Measurements from ENCODE around the gene ARL6IP4.
"Not testable (repeated sequence)": the region's sequence is repeated elsewhere in the genome, so short reads cannot be mapped to it uniquely, and the experiment has no call there.

Gene ARL6IP4

DNA sequence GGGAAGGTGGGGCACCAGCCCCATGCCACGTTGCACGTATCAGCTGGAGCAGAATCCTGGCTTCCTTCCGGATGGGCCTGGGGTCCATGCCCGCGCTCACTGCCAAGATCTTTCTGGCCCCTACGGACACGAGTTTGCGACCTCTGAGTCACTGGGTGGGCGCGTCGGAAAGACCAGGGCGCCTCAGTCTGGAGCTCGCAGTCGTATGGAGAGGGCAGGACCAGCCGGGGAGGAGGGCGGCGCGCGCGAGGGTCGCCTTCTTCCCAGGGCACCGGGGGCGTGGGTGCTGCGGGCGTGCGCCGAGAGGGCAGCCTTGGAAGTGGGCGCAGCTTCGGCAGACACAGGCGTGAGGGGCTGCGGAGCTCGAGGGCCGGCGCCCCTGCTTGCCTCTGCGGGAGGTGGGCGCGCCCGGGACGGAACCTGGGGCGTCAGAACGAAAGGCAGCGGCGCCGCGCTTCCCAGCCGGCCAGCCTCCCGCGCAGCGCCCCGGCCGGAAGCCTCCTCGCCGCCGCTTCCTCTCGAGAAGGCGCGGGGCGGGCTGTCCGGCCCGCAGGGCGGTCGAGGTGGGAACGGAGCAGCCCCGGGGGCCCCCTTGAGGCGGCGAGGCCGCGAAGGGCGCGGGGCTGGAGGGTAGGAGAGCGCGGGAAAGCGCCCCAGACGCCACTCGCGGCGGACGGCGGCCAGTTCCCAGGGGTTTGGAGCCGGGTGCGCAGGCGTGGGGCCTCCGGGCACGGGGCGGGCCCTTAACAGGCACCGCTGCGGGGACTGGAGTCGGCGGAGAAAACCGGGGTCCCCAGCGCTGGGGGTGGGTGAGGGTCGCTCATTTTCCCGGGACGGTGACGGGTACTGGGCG is at the start of gene ARL6IP4:
TSS of gene ARL6IP4 (plus strand) at position 499 of the 853 bp plus-strand sequence. CDS start 459 bp downstream, outside the sequence.
- no peak for DNase-seq (ENCODE audit: low read depth, low spot score)

DNA sequence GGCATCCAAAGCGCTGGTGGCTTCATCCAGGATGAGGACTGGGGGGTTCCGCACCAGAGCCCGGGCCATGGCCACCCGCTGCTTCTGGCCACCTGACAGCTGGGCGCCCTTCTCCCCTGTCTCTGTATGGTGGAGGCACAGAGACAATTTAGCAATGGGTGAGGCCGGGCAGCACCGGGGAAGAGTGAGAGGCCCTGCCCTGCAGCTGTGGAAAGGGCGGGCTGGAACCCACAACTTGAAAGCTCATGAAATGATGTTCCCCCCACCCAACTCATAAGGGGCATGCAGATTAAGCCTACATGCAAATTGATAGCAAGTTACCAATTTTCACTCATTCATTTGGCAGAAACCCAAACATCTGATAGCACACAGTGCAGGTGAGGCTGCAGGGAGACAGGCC is 48.3 kb upstream of the ARL6IP4 start:
- DNase-seq (ENCODE audit: low read depth, low spot score): no peak

DNA sequence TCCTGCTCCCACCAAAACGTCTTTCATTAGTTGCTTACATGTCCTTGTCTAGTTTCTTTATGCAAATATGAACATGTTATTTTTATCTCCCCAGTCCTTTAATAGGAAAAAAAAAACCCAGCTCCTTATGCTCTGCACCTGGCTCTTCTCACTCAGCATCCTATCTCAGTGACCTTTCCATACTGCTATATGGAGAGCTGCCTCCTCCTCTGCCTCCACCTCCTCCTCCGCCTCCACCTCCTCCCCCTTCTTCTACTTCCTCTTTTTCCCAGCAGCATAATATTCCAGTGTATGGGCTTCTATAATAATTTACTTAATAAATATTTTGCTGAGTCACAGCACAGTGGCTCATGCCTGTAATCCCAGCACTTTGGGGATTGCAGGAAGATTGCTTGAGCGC is 45.8 kb upstream of the ARL6IP4 start:
- DNase-seq (ENCODE audit: low read depth, low spot score): no peak

DNA sequence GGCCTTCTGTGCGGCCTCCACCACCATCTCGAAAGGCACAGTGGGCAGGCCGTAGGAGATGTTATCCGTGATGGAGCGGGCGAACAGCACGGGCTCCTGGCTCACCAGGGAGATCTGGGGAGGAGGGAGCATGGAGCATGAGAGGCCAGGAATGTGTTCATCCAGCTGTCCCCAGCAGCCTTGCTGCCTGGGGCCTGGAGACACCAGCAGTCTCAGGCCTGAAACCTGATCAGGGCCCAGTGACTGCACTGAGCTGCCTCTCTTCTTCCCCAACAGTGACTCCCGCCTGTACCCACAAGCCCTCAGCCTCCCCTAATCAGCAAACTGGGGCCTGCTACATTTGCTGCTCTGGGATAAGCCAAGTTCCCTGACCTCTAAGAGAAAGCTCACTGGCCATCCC is 45.2 kb upstream of the ARL6IP4 start:
- DNase-seq (ENCODE audit: low read depth, low spot score): no peak

DNA sequence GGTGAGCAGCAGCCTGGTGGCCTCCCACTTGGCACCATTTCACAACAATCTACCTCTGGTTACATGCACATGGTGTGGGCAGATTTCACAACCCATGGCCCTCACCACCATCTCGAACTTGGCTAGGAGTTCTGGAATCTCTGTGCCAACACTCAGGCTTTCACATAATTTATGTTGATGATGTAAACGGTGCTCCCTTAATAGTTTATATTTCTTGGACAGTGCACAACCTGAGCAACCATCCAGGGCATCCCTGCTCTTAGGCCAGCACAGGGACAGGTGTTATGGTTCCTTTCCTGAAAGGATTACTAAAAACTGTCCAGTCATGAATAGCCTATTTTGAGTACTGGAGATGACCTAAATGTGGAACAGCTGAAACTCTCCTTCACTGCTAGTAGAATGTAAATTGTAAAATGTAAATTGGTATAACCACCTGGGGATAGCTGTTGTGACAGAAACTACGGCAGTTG is 42.8 kb upstream of the ARL6IP4 start:
- no peak for DNase-seq (ENCODE audit: low read depth, low spot score)

DNA sequence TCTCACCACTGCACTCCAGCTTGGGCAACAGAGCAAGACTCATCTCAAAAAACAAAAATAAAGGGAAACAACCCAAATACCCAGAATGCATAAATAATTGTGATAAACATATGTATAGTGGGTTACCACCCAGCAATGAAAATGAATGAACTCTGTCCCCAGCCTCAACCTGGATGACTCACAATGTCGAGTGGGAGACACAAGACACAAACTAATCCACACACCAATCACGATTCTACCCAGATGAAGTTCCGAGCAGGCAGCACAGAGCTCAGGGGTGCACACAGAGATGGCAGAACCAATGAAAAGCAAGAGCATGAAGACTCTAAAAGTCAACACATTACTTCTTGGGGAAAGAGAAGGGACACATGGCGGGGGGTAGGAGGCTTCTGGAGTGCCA is 41.4 kb upstream of the ARL6IP4 start:
- no peak for DNase-seq (ENCODE audit: low read depth, low spot score)

DNA sequence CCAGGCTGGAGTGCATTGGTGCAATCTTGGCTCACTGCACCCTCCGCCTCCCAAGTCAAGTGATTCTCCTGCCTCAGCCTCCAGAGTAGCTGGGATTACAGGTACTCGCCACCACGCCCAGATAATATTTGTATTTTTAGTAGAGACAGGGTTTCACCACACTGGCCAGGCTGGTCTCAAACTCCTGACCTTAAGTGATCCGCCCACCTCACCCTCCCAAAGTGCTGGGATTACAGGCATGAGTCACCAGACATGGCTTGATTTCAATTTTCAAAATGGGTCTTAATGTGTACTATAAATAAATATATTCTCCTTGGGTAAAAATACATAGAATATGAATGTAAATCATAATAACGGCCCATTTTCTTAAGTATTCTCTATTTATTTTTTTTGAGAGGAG is 39.1 kb upstream of the ARL6IP4 start:
- not testable (repeated sequence) for DNase-seq (ENCODE audit: low read depth, low spot score)

DNA sequence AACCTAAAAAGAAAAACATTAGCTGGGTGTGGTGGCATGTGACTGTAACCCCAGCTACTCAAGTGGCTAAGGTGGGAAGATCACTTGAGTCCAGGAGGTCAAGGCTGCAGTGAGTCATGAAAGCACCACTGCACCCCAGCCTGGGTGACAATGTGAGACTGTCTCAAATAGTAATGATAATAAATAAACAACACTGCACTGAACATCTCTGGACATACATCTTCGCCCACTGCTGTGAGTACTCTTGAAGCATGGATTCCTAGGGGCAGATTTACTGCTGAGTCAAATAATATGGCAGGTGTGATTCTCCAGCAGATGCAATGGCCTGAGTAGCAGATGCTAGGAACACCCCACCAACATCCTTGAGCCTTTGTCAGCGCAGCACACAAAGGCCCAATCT is 37.8 kb upstream of the ARL6IP4 start:
- DNase-seq (ENCODE audit: low read depth, low spot score): no peak

DNA sequence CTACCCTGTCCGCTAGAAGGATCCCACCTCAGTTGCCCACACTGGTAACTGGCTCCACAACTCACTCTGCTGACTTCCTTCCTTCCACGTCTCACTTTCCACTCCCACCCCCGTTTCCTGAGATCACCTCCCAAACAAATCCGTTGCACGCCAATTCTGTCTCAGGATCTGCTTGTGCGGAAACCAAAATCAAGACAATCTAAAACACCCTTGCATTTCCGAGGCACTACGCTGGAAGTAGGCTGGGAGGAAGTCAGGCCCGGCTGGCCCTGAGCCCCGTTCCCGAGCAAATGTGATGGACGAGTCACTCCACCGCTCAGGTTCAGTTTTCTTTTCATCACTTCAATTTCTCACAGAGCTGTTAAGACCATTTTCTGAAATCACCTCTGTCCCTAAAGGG is 37.3 kb upstream of the ARL6IP4 start:
- no peak for DNase-seq (ENCODE audit: low read depth, low spot score)

DNA sequence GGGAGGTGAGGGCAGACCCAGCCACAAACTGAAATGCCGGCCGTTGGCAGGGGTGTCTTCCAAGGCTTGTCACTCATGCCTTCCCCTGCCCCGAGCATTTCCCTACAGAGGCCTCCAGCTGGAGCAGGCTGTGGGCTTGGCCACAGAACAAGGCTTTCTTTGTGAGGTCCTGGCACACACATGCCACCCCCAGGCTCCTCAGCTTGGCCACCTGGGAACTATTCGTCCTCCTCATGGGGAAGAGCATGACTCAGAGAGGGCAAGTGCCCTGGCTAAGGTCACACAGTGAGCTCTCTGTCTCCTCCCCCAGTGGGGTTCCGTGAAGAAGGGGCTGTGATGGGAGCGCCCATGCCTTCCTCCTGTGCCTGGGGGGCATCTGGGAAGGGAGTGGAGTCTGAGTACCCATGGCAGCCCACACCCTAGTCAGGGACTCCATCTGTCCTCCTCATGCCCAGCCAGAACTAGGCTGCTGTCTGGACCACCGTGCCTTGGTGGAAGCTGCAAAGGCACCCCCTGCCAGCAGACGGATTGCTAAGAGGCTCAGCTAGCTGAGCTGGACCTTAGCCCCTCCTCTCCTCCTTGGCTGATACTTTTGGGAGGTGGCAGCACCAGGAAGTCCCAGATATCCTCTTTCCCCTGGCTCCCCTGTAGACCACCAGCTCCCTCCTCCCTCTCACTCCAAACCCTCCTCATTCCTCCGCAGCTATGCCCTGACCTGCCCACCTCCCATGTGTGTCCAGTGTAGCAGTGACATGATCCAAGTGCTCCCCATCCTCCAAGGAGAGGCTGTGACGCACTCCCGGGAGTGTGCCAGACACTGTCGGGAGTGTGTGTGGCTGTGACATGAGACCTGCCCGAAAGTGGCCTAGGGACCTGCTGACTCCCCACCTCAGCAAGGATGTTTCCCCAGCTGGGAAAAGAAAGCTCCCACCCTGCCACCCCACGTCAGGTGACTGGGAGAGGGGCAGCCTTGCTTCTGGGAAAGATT is 35.6 kb upstream of the ARL6IP4 start:
- DNase-seq (ENCODE audit: low read depth, low spot score): no peak

DNA sequence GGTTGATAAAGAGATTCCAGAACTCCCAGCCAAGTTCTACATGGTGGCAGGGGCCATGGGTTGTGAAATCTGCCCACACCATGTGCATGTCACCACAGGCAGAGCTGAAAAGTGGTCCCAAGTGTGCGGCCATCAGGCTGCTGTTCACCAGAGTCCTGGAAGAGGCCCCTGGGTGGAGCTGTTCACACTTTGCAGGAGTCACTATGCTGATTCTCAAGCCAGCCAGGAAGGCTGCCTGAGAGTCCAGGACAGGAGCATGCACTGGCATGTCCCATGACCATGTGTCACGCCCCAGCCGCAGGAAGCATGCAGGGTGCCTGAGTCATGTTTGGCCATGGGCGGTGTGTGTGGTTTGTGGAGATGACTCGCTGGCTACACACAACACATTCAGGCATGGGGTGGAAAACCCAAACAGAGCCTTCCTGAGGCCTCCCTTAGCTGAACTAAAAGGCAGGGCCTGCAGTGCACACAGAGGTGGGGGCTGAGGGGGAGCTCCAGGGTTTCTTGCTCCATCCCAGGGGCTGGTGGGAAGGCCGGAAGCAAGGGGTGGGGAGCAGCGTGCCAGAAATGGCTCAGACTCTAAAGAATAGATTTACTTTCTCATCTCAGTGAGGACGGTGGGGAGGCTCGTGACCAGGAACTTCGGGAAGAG is 33.7 kb upstream of the ARL6IP4 start:
- peak; percentile 92 for DNase-seq (ENCODE audit: low read depth, low spot score)

DNA sequence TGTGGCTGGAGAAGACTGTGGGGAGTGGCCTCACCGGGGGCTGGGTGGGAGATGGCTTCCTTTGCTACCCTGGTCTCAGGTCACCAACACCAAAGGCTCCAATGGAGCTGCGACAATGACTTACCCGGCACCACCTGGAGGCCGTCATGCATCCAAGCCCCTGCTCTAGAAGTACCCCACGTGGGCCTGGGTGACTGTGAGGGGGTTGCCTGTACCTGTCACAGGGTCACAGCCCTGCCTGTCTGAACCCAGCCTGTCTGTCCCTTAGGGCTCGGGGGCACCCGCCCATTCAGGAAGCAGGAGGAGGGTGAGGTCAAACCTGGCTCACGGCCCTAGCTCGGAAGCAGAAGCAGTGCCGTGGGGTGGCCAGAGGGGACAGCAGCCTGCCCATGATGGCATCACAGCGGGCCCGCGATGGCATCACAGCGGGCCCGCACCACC is 33.1 kb upstream of the ARL6IP4 start:
- no peak for DNase-seq (ENCODE audit: low read depth, low spot score)

DNA sequence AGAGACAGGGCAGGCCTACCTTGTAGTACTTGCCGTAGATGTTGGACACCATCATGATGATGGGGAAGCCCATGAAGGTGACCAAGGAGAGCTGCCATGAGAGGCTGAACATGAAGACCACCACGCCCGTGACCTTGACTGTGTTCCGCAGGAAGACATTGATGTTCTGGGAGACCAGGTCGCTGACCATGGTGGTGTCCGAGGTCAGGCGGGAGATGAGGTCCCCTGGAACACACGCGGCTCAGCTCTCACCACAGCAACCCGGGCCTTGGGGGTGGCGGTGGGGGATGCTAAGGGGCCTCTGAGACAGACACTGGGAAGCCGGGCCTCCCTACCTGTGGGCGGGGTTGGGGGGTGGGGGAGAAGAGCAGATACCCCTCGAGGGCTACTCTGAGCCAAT is 31.9 kb upstream of the ARL6IP4 start:
- no peak for DNase-seq (ENCODE audit: low read depth, low spot score)

DNA sequence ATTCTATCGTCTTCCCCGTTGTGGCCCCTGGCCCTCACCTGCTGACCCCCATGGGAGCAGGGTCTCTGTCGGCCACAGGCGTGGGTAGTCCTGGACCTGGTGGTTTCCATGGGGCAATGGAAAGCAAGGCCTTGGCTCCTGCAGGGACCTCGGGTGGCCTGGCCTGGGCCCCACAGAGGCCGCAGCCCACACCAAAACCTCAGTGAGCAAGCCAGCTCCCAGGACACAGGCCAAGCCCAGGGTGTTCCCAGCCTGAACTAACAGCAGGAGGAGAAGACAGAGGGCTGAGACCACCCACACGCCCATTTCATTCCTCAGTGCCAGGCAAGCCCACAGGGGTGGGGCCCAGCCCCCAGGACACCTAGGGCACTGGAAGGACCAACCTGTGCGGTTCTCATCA is 31.1 kb upstream of the ARL6IP4 start:
- no peak for DNase-seq (ENCODE audit: low read depth, low spot score)

DNA sequence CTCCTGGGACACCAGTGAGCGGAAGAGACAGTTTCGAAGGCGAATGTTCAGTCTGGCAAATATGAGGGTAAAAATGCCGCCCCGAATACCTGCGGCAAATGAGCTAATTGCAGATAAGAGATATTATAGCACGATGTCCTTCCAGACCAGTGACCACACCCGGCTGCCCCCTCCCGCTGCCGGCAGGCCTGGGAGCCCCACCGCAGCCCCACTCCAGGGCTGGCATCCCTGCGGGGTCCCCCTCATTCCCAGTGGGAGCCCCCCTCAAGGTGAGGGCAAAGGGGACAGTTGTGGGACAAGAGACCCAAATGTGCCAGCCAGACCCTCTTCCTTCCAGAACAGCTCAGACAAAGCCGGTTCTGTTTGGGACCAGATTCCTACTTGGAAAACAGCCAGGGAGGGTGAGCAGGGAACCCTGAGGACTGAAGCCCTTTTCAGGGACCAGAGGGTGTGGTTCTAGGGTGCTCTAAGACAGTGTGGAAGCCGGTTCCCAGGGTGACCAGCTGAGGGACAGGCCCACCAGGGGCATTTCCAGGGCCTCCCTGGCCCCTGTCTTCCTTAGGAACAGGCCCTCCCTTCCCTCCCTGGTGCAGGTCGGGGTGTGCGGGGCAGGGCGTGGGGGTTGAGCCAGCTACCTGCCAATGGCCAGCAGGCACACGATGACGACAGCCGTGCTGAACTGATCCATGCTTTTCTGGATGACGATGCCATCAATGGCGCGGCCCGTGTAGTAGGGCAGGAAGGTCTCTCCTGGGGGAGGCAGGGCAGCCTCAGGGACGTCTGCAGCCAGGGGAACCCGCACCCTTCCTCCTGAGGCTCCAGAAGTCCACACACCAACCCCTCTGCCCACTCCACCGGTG is 30.4 kb upstream of the ARL6IP4 start:
- no peak for DNase-seq (ENCODE audit: low read depth, low spot score)

DNA sequence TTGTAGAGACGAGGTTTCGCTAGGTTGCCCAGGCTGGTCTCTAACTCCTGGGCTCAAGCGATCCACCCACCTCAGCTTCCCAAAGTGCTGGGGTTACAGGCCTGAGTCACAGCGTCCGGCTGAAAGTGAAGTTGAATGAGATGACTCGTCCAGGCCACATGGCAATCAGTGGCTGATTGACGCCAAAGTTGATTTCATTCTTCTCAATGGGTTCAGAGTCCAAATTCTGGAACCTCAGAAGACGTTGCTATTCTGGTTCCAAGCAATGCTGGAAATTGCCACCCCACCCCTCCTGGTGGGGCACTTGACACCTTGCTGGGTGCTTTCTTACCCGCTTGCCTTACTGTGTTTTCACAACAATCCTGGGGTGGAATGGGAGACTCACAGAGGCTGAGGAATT is 29.1 kb upstream of the ARL6IP4 start:
- no peak for DNase-seq (ENCODE audit: low read depth, low spot score)

DNA sequence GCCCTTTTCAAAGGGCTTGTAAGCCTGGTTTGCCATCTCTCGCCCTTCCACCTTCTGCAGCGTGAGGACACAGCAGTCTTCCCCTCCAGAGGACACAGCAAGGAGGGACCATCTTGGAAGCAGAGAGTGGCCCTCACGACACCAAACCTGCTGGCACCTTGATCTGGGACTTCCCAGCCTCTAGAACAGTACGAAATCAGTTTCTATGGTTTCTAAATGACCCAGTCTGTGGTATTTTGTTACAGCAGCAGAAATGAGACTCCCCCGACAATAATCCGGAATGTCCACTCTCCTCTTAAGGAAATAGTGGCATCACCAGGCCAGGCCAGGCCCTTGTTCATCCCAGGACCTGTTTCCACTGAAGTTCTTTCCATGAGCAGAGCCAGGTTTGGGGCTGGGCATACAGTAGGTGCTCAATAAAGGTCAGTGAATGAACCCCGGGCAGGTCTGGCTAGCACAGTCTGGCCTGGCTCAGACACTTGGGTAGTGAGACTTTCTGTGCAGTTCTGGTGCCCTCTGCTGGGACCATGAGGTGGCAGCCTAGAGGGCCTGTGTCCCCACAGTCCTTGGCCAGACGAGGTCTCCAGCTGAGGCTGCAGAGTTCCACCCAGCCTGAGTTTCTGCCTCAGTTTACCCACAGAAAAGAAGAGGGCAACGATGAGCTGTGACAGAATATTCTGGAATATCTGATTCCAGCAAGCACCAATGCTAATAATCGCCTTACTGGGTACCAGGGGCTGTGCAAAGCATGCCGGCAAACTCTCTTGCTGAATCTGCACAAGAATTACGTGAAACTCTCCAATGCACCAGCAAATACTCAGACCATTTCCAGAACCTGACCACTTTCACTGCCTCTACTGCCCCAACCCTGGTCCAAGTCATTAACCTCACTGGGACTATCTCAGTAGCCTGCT is 28.2 kb upstream of the ARL6IP4 start:
- DNase-seq (ENCODE audit: low read depth, low spot score): no peak

DNA sequence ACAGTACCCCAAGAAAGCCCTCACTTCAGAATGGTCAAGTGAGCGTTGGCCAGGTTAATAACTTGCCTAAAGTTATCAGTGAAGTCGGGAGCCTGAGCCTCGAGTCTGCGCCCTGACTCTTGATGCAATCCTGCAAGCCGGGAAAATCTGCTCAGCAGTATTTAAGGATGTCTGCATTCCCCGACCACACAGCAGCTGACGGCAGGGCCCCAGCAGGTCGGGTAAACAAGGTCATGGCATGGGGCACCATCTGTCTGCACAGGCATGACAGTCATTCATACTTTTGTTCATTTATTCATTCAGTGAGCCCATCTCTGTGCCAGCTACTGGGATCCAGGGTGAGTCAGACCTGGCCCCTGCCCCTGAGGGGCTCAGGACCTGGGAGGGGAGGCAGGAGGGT is 25.3 kb upstream of the ARL6IP4 start:
- DNase-seq (ENCODE audit: low read depth, low spot score): no peak

DNA sequence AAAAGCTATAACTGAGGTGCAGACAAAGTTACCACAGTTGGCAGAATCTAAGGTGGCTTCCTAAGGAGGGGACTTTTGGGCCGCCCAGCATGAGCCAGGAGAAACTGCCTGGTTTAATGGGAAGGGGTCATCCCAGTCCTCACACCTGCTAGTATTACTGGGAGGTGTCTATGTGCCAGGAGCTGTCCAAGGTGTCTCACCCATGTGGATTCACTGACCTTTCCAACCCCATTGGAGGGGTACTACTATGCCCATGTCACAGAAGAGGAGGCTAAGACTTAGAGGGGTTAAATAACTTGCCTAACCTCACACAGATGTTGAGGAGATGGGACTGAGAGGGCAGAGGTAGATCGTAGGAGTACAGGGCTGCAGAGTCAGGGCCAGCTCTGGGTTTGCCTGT is 24.4 kb upstream of the ARL6IP4 start:
- no peak for DNase-seq (ENCODE audit: low read depth, low spot score)

Measured in smooth muscle cell of the brain vasculature (primary cell).